CD4-positive, CD25-positive, alpha-beta regulatory T cell (primary cell): ENCODE measurements around the gene GUCY1A1. TPM values are rescaled to one million over a fixed set of nuclear protein-coding genes. Genes with fewer than 3 reads are reported as not detected.

Source experiments
- ATAC-seq, 2 donors: fragments of 150-1000 bp; cut with Tn5 transposase; one replicate each; pipeline ENCODE4 v1.10.0; 2021; ENCODE audit warnings: low read depth in 2 of 2, moderate number of reproducible peaks in 2 of 2, moderate library complexity in 1 of 2
- DNase-seq, 3 donors: peaks; one replicate each; pipeline versions ENCODE4 v3.0.0 to v3.0.0-alpha.2; 2012 to 2022; ENCODE audit warnings: mixed read lengths in 1 of 3
- H3K27ac ChIP-seq: one replicate; pipeline ENCODE4 v1.7.0; 2013; ENCODE audit warnings: mild to moderate bottlenecking, low read length; ENCODE audit not compliant: insufficient read depth, poor library complexity, severe bottlenecking
- H3K27me3 ChIP-seq: one replicate; pipeline ENCODE4 v1.7.0; 2013; ENCODE audit warnings: low read length; ENCODE audit not compliant: control insufficient read depth, insufficient read depth
- H3K36me3 ChIP-seq: one replicate; pipeline ENCODE4 v1.7.0; 2013; ENCODE audit warnings: mild to moderate bottlenecking, low read length, moderate library complexity; ENCODE audit not compliant: control insufficient read depth, insufficient read depth
- H3K4me1 ChIP-seq: 2 replicates; pipeline ENCODE4 v1.7.0; 2013; ENCODE audit warnings: mild to moderate bottlenecking, low read length; ENCODE audit not compliant: insufficient read depth, control insufficient read depth, poor library complexity, severe bottlenecking
- H3K4me3 ChIP-seq: one replicate; pipeline ENCODE4 v1.7.0; 2013; ENCODE audit warnings: low read depth, mild to moderate bottlenecking, low read length, moderate library complexity
- H3K9me3 ChIP-seq, 2 experiments: 1 replicate in 1 of 2; 2 replicates in 1 of 2; pipeline ENCODE4 v1.7.0; 2013; ENCODE audit warnings: low read length in 2 of 2, mild to moderate bottlenecking in 1 of 2, moderate library complexity in 1 of 2; ENCODE audit not compliant: control insufficient read depth in 2 of 2
- H3K27ac Mint-ChIP-seq, 3 donors: one replicate each; pipeline ENCODE4 v1.8.0; 2020 to 2022; ENCODE audit warnings: mild to moderate bottlenecking in 3 of 3, mixed read lengths in 3 of 3, moderate library complexity in 2 of 3
- H3K27me3 Mint-ChIP-seq: one replicate; pipeline ENCODE4 v1.8.0; 2022; ENCODE audit warnings: mild to moderate bottlenecking, mixed read lengths
- H3K36me3 Mint-ChIP-seq: one replicate; pipeline ENCODE4 v1.8.0; 2020; ENCODE audit warnings: mixed read lengths
- H3K4me1 Mint-ChIP-seq, 4 donors: one replicate each; pipeline ENCODE4 v1.8.0; 2020 to 2022; ENCODE audit warnings: mixed read lengths in 4 of 4, mild to moderate bottlenecking in 1 of 4
- H3K4me3 Mint-ChIP-seq, 4 donors: one replicate each; pipeline ENCODE4 v1.8.0; 2020 to 2022; ENCODE audit warnings: mild to moderate bottlenecking in 4 of 4, mixed read lengths in 4 of 4, moderate library complexity in 3 of 4
- H3K9me3 Mint-ChIP-seq, 7 donors: one replicate each; pipeline ENCODE4 v1.8.0; 2020 to 2022; ENCODE audit warnings: mixed read lengths in 7 of 7, mild to moderate bottlenecking in 3 of 7, moderate library complexity in 2 of 7
- polyA plus RNA-seq, 4 donors: library from polyadenylated mRNA; unstranded; fragments of 300-500 nt; fragmentation: Illumina TruSeq; gene quantifications; one replicate each; pipeline ENCODE4 v1.2.3, GENCODE V29; 2021
- total RNA-seq: library from RNA; stranded (reverse); gene quantifications from one replicate; pipeline ENCODE4 v1.2.3, GENCODE V29; 2022

Gene GUCY1A1
- total and polyA plus RNA-seq, 5 donors from 2014 or later = 1.9 TPM; not detected in 4

GRCh38 chr4:155629956-155630355, 36.7 kb upstream of the GUCY1A1 start:
- no peaks in the 10 kb centered on the region for H3K36me3 ChIP-seq
- Mint-ChIP-seq H3K4me3 (no peak overlapping the region), H3K27ac (no peak overlapping the region)

GRCh38 chr4:155632310-155632840, 34.3 kb upstream of the GUCY1A1 start:
- H3K4me1 Mint-ChIP-seq = no peaks in the 10 kb centered on the region
- peaks cover 0 to 2% (median 0%) of the 10 kb centered on the region in 7 donors for H3K9me3 Mint-ChIP-seq
- H3K4me1 ChIP-seq = no peaks in the 10 kb centered on the region
- no peak overlapping the region for H3K27ac Mint-ChIP-seq
- H3K36me3 Mint-ChIP-seq = no peaks in the 10 kb centered on the region
- no peak overlapping the region for H3K27ac ChIP-seq
- H3K4me3 Mint-ChIP-seq = no peak overlapping the region
- H3K4me3 ChIP-seq = no peak overlapping the region
- ATAC-seq (no peak), DNase-seq (no peak)
- no peaks in the 10 kb centered on the region for H3K27me3 Mint-ChIP-seq
- H3K9me3 ChIP-seq = no peaks in the 10 kb centered on the region
- H3K27me3 ChIP-seq = no peaks in the 10 kb centered on the region
- no peaks in the 10 kb centered on the region for H3K36me3 ChIP-seq

More at GRCh38 chr4:155629956-155630355, 36.7 kb upstream of the GUCY1A1 start:
- ATAC-seq = no peak
- no peaks in the 10 kb centered on the region for H3K36me3 Mint-ChIP-seq
- H3K4me1 ChIP-seq = no peaks in the 10 kb centered on the region
- no peaks in the 10 kb centered on the region for H3K27me3 ChIP-seq
- DNase-seq = no peak
- no peaks in the 10 kb centered on the region for H3K9me3 ChIP-seq
- no peak overlapping the region for H3K27ac ChIP-seq
- no peaks in the 10 kb centered on the region for H3K4me1 Mint-ChIP-seq
- H3K27me3 Mint-ChIP-seq = no peaks in the 10 kb centered on the region
- peaks cover 0 to 2% (median 0%) of the 10 kb centered on the region in 7 donors for H3K9me3 Mint-ChIP-seq
- no peak overlapping the region for H3K4me3 ChIP-seq

DNA sequence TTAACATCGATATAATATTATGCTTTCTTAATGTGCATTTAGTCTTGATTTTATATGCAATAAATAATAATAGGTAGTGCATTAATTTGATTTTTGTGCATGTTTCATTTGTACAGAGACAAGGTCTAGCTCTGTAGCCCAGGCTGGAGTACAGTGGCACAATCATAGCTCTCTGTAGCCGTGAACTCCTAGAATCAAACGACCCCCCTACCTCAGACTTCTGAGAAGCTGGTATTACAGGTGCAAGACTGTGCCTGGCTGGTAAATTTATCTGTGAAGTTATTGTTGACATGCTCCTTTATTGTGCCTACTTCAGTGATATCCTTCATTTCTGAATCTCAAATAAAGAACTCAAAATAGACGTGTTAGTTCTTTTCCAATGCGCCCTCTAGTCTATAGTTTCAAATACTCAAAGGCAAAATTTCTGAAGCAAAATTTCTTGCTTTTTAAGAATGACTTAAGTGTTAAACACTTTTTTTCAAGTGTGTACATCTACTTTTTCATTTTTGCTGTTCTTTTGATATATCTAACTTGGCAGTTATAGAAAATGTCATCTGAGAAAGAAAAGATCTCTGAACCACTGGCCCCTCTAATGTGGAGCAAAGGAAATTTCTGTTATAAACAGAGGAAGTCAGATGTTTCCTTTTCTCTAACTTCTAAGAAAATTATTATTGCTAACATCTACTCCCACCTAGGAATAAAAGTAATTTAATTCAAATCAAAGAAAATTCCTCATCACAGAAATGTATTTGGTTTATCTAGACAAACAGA, 28.3 kb upstream of the GUCY1A1 start:
- H3K4me3 Mint-ChIP-seq = no peak overlapping the region
- H3K4me1 ChIP-seq = no peaks in the 10 kb centered on the region
- H3K4me3 ChIP-seq = no peak overlapping the region
- no peak for DNase-seq
- no peak for ATAC-seq
- H3K4me1 Mint-ChIP-seq = no peaks in the 10 kb centered on the region
- no peaks in the 10 kb centered on the region for H3K27me3 Mint-ChIP-seq
- peaks cover 0 to 3% (median 0%) of the 10 kb centered on the region in 7 donors for H3K9me3 Mint-ChIP-seq
- no peak overlapping the region for H3K27ac ChIP-seq
- no peaks in the 10 kb centered on the region for H3K9me3 ChIP-seq
- H3K27ac Mint-ChIP-seq = no peak overlapping the region
- no peaks in the 10 kb centered on the region for H3K27me3 ChIP-seq
- no peaks in the 10 kb centered on the region for H3K36me3 ChIP-seq
- H3K36me3 Mint-ChIP-seq = no peaks in the 10 kb centered on the region

DNA sequence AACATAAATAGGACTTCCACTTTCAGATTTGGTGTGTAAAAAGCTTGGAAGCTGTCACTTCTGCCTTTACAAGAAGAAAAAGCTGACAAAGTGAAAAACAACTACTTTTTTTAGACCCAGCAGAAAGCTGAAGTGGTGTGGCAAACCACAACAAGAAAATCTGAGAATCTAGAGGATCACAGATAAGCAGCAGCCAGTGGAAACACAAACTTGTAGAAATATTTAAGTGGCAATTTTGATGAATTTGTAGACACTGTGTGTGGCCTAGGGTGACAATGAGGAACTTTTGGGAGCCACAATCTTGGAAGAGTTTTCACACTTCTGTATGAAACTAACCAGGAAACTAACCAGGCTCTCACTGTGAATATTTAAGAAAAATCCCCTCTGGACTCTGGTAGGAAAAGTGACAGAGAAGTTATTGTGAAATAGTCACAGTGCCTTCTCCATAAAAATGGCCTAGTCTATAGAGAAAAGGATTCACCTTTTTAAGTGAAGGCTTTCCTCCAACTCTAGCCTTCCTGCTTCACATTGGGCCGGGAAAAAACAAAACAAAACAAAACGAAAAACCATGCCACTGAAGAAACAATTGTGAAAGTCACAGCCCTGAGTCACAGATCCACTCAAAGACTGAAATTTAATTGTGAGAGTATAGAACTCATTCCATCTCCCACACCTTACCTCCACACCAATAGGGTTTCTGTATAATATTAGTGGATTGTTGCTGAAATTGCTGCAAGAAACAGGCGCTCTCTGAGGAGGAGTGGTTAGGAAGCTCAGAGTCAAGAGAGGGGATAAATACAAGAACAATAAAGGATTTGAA, 26.7 kb upstream of the GUCY1A1 start:
- no peaks in the 10 kb centered on the region for H3K9me3 ChIP-seq
- H3K36me3 ChIP-seq = no peaks in the 10 kb centered on the region
- no peak overlapping the region for H3K4me3 ChIP-seq
- no peak for ATAC-seq
- no peak overlapping the region for H3K27ac Mint-ChIP-seq
- H3K9me3 Mint-ChIP-seq = peaks cover 0 to 3% (median 0%) of the 10 kb centered on the region in 7 donors
- H3K4me3 Mint-ChIP-seq = no peak overlapping the region
- H3K4me1 ChIP-seq = no peaks in the 10 kb centered on the region
- DNase-seq = peak in 1 of 3 donors; percentile 12
- no peaks in the 10 kb centered on the region for H3K4me1 Mint-ChIP-seq
- H3K36me3 Mint-ChIP-seq = no peaks in the 10 kb centered on the region
- no peaks in the 10 kb centered on the region for H3K27me3 Mint-ChIP-seq
- H3K27me3 ChIP-seq = no peaks in the 10 kb centered on the region
- no peak overlapping the region for H3K27ac ChIP-seq

- Histone ChIP-seq H3K27ac (no peak overlapping the region), H3K9me3 (no peaks in the 10 kb centered on the region), H3K36me3 (no peaks in the 10 kb centered on the region), H3K4me1 (no peaks in the 10 kb centered on the region), H3K27me3 (no peaks in the 10 kb centered on the region), H3K4me3 (no peak overlapping the region)
- DNase-seq (no peak), ATAC-seq (no peak)
- no peak overlapping the region for H3K27ac Mint-ChIP-seq
- no peaks in the 10 kb centered on the region for H3K4me1 Mint-ChIP-seq
- H3K36me3 Mint-ChIP-seq = no peaks in the 10 kb centered on the region
- peaks cover 0 to 3% (median 0%) of the 10 kb centered on the region in 7 donors for H3K9me3 Mint-ChIP-seq
- no peaks in the 10 kb centered on the region for H3K27me3 Mint-ChIP-seq
- no peak overlapping the region for H3K4me3 Mint-ChIP-seq
These were observed 25.9 kb upstream of the GUCY1A1 start for GRCh38 chr4:155640751-155641150.

DNA sequence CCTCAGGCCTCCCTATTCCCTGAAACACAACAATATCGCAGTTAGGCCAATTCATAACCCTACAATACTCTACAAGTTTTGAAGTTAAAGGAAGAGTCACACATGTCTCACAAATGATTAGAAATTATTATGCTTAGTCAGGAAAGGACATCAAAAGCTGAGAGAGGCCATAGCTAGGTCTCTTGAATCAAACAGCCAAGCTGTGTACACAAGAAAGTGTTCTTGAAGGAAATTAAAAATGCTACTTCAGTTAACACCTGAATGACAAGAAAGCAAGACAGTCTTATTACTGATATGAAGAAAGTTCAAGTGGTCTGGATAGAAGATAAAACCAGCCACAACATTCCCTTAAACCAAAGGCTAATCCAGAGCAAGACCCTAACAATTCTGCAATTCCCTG, 23.6 kb upstream of the GUCY1A1 start:
- Mint-ChIP-seq H3K9me3 (peaks cover 0 to 3% (median 0%) of the 10 kb centered on the region in 7 donors), H3K36me3 (no peaks in the 10 kb centered on the region), H3K4me3 (no peak overlapping the region), H3K4me1 (no peaks in the 10 kb centered on the region), H3K27me3 (no peaks in the 10 kb centered on the region), H3K27ac (no peak overlapping the region)
- no peaks in the 10 kb centered on the region for H3K27me3 ChIP-seq
- H3K4me3 ChIP-seq = no peak overlapping the region
- no peaks in the 10 kb centered on the region for H3K4me1 ChIP-seq
- ATAC-seq (no peak), DNase-seq (no peak)
- H3K36me3 ChIP-seq = no peaks in the 10 kb centered on the region
- no peak overlapping the region for H3K27ac ChIP-seq
- H3K9me3 ChIP-seq = no peaks in the 10 kb centered on the region

DNA sequence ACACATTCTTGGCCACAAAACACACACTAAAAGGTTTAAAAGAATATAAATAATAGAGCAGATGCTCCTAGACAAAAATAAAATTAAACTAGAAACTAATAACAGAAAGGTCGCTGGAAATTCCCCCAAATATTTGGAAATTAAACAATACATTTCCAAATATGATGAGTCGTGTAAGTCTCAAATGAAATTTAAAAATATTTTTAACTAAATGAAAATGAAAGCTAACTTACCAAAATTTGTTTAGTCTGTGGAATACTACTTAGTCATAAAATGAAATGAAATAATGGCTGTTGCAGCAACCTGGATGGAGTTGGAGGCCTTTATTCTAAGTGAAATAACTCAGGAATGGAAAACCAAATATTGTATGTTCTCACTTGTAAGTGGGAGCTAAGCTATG, 20.6 kb upstream of the GUCY1A1 start:
- Histone ChIP-seq H3K4me3 (no peak overlapping the region), H3K4me1 (no peaks in the 10 kb centered on the region), H3K27me3 (no peaks in the 10 kb centered on the region), H3K27ac (no peak overlapping the region), H3K9me3 (no peaks in the 10 kb centered on the region), H3K36me3 (no peaks in the 10 kb centered on the region)
- Mint-ChIP-seq H3K4me3 (no peak overlapping the region), H3K27me3 (no peaks in the 10 kb centered on the region), H3K4me1 (no peaks in the 10 kb centered on the region), H3K36me3 (no peaks in the 10 kb centered on the region), H3K27ac (no peak overlapping the region), H3K9me3 (peaks cover 0 to 3% (median 0%) of the 10 kb centered on the region in 7 donors)
- DNase-seq = no peak
- ATAC-seq = no peak
